Parathyroid adenoma (tissue), 2 donors: ENCODE measurements around the gene RNF144B.
"Not testable (repeated sequence)": the region's sequence is repeated elsewhere in the genome, so short reads cannot be mapped to it uniquely, and the experiment has no call there.

Source experiments
- H2AFZ ChIP-seq: fragments of 300-600 bp; sonication (generic); one replicate; pipeline ENCODE4 v1.7.0; 2017; ENCODE audit warnings: antibody characterized with exemption, mild to moderate bottlenecking
- H3K27ac ChIP-seq: fragments of 300-600 bp; sonication (generic); one replicate; pipeline ENCODE4 v1.7.0; 2017
- H3K27me3 ChIP-seq: fragments of 300-600 bp; sonication (generic); one replicate; pipeline ENCODE4 v1.7.0; 2017; ENCODE audit warnings: low read length; ENCODE audit not compliant: control insufficient read depth, insufficient read depth
- H3K36me3 ChIP-seq: fragments of 300-600 bp; sonication (generic); one replicate; pipeline ENCODE4 v1.7.0; 2017; ENCODE audit warnings: low read length; ENCODE audit not compliant: control insufficient read depth, insufficient read depth
- H3K4me1 ChIP-seq: fragments of 300-600 bp; sonication (generic); one replicate; pipeline ENCODE4 v1.7.0; 2017; ENCODE audit warnings: control low read depth
- H3K4me2 ChIP-seq: fragments of 300-600 bp; sonication (generic); one replicate; pipeline ENCODE4 v1.7.0; 2017; ENCODE audit warnings: low read length
- H3K4me3 ChIP-seq: fragments of 300-600 bp; sonication (generic); one replicate; pipeline ENCODE4 v1.7.0; 2017; ENCODE audit warnings: low read depth, low read length
- H3K79me2 ChIP-seq: fragments of 300-600 bp; sonication (generic); one replicate; pipeline ENCODE4 v1.7.0; 2017; ENCODE audit warnings: control low read depth
- H3K9ac ChIP-seq: fragments of 300-600 bp; sonication (generic); one replicate; pipeline ENCODE4 v1.7.0; 2017; ENCODE audit warnings: mild to moderate bottlenecking
- H3K9me3 ChIP-seq: fragments of 300-600 bp; sonication (generic); one replicate; pipeline ENCODE4 v1.7.0; 2017; ENCODE audit warnings: low read length; ENCODE audit not compliant: control insufficient read depth
- TF ChIP-seq, protein P1 (sequence below): fragments of 300-600 bp; sonication (generic); IDR thresholded peaks from one replicate; pipeline ENCODE4 v1.7.0; 2017; ENCODE audit warnings: antibody characterized with exemption, mild to moderate bottlenecking
- donor health status: primary hyperparathyroidism.

RNF144B gene

GRCh38 chr6:18457065-18457737 is 70.1 kb downstream of the RNF144B start:
- Histone ChIP-seq H3K4me1 (no peaks in the 10 kb centered on the region), H3K9ac (no peak overlapping the region), H3K4me2 (no peak overlapping the region), H3K27me3 (no peaks in the 10 kb centered on the region), H3K27ac (no peak overlapping the region), H3K36me3 (no peaks in the 10 kb centered on the region), H3K4me3 (no peak overlapping the region), H2AFZ (no peak overlapping the region), H3K9me3 (no peaks in the 10 kb centered on the region), H3K79me2 (no peaks in the 10 kb centered on the region)
- TF ChIP-seq, protein P1, sequence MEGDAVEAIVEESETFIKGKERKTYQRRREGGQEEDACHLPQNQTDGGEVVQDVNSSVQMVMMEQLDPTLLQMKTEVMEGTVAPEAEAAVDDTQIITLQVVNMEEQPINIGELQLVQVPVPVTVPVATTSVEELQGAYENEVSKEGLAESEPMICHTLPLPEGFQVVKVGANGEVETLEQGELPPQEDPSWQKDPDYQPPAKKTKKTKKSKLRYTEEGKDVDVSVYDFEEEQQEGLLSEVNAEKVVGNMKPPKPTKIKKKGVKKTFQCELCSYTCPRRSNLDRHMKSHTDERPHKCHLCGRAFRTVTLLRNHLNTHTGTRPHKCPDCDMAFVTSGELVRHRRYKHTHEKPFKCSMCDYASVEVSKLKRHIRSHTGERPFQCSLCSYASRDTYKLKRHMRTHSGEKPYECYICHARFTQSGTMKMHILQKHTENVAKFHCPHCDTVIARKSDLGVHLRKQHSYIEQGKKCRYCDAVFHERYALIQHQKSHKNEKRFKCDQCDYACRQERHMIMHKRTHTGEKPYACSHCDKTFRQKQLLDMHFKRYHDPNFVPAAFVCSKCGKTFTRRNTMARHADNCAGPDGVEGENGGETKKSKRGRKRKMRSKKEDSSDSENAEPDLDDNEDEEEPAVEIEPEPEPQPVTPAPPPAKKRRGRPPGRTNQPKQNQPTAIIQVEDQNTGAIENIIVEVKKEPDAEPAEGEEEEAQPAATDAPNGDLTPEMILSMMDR: no peak

DNA sequence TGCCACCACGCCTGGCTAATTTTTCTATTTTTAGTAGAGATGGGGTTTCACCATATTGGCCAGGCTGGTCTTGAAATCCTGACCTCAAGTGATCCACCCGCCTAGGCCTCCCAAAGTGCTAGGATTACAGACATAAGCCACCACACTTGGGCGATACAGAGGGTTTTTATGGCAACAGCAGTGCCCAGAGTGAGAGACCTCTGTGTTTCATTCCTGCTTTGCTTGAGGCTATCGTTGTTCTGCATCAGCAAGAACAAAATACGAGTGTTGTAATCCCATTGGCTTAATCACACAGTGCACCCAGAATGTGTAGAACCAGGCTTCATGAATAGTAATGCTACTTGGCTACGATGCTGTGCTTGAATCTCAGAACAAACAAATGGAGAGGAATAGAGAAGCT is 70.9 kb downstream of the RNF144B start:
- not testable (repeated sequence) for H3K4me1 ChIP-seq, H3K9me3 ChIP-seq, H3K36me3 ChIP-seq, H3K9ac ChIP-seq, H3K4me2 ChIP-seq, H3K27ac ChIP-seq, H3K79me2 ChIP-seq, H2AFZ ChIP-seq, H3K27me3 ChIP-seq, H3K4me3 ChIP-seq

DNA sequence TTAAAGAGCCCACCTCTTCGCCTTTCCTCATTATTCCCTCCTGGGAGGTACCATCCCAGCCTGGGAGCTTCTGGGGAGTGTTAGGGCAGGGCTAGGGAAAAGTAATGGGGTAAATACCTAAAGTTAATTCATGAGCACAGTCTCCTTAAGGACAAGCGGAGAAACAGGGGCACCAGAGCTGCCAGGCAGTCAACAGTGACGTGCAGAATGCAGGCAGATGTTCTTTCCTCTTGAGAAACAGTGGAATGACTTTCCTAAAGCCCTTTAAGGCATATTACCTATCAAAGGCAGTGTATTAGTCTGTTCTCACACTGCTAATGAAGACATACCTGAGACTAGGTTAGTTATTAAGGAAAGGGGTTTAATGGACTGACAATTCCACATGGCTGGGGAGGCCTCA is 76.3 kb downstream of the RNF144B start:
- no peak overlapping the region for H3K27ac ChIP-seq
- no peak overlapping the region for H2AFZ ChIP-seq
- H3K79me2 ChIP-seq: no peaks in the 10 kb centered on the region
- no peak overlapping the region for H3K4me2 ChIP-seq
- H3K9ac ChIP-seq: no peak overlapping the region
- H3K4me1 ChIP-seq: no peaks in the 10 kb centered on the region
- no peaks in the 10 kb centered on the region for H3K27me3 ChIP-seq
- TF ChIP-seq, protein P1: no peak
- no peaks in the 10 kb centered on the region for H3K9me3 ChIP-seq
- no peaks in the 10 kb centered on the region for H3K36me3 ChIP-seq
- no peak overlapping the region for H3K4me3 ChIP-seq

- no peaks in the 10 kb centered on the region for H3K4me1 ChIP-seq
Observed at GRCh38 chr6:18464176-18464575, 77.0 kb downstream of the RNF144B start.

GRCh38 chr6:18465410-18466154 is 78.4 kb downstream of the RNF144B start:
- H3K27me3 ChIP-seq: no peaks in the 10 kb centered on the region
- no peak overlapping the region for H3K4me3 ChIP-seq
- TF ChIP-seq, protein P1: no peak
- no peaks in the 10 kb centered on the region for H3K36me3 ChIP-seq
- no peak overlapping the region for H3K9ac ChIP-seq
- no peaks in the 10 kb centered on the region for H3K4me1 ChIP-seq
- no peak overlapping the region for H2AFZ ChIP-seq
- no peaks in the 10 kb centered on the region for H3K9me3 ChIP-seq
- no peak overlapping the region for H3K27ac ChIP-seq
- no peaks in the 10 kb centered on the region for H3K79me2 ChIP-seq
- no peak overlapping the region for H3K4me2 ChIP-seq

More at GRCh38 chr6:18464176-18464575, 77.0 kb downstream of the RNF144B start:
- Histone ChIP-seq H3K36me3 (no peaks in the 10 kb centered on the region), H3K27ac (no peak overlapping the region), H3K9me3 (no peaks in the 10 kb centered on the region), H3K9ac (no peak overlapping the region), H3K4me3 (no peak overlapping the region), H2AFZ (no peak overlapping the region), H3K79me2 (no peaks in the 10 kb centered on the region), H3K4me2 (no peak overlapping the region), H3K27me3 (no peaks in the 10 kb centered on the region)
- TF ChIP-seq, protein P1: no peak
